ENCODE data around the gene CKMT2. TPM values are rescaled to one million over a fixed set of nuclear protein-coding genes. Genes with fewer than 3 reads are reported as not detected.

Gene CKMT2
- total RNA-seq, 1 experiment from 2014 or later, result 1.8 TPM

DNA sequence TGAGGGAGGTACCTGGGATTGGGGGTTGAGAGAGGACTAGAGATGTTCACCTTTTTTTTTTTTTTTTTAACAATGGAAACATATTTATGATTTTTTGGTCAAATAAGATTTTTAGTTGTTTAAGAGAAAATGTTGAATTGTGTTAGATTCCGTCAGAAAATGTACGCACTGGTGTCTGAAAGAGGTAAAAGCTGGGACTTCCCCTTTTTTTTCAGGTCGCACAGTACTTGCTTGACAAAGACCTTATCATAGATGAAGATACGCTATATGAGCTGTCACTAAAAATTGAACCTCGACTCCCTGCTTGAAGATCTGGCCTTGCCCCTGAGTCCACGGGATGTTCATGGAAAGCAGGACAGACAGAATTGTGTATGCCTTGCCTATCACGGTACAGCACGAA lies 7.7 kb upstream of the CKMT2 start:
- Mint-ChIP-seq H3K4me3 (no peak overlapping the region), H3K27me3 (ENCODE audit: low read depth) (no peaks in the 10 kb centered on the region), H3K36me3 (no peaks in the 10 kb centered on the region), H3K4me1 (0 out of 2 replicates have a peak, but pooled peaks cover 3% of the 10 kb centered on the region), H3K9me3 (no peaks in the 10 kb centered on the region), H3K27ac (no peak overlapping the region)
- ATAC-seq, result no peak
- TF ChIP-seq GABPB1 (CRISPR knock-in tag; IDR thresholded peaks at IDR 0.05) (no peak), NFYB (CRISPR knock-in tag; conservative IDR thresholded peaks at IDR 0.05; ENCODE audit: low read depth) (no peak), RORB (CRISPR knock-in tag; IDR thresholded peaks at IDR 0.05) (no peak), PRRX2 (CRISPR knock-in tag; IDR thresholded peaks at IDR 0.05) (no peak), SMAD3 (CRISPR knock-in tag; IDR thresholded peaks at IDR 0.05; ENCODE audit: borderline replicate concordance) (no peak), OVOL2 (CRISPR knock-in tag; IDR thresholded peaks at IDR 0.05; ENCODE audit: borderline replicate concordance) (no peak), SMAD4 (CRISPR knock-in tag; IDR thresholded peaks at IDR 0.05) (no peak), IRF2 (CRISPR knock-in tag; IDR thresholded peaks at IDR 0.05; ENCODE audit: borderline replicate concordance, low read depth) (no peak), ZNF423 (CRISPR knock-in tag; IDR thresholded peaks at IDR 0.05) (no peak)
- TF ChIP-seq, protein P1, sequence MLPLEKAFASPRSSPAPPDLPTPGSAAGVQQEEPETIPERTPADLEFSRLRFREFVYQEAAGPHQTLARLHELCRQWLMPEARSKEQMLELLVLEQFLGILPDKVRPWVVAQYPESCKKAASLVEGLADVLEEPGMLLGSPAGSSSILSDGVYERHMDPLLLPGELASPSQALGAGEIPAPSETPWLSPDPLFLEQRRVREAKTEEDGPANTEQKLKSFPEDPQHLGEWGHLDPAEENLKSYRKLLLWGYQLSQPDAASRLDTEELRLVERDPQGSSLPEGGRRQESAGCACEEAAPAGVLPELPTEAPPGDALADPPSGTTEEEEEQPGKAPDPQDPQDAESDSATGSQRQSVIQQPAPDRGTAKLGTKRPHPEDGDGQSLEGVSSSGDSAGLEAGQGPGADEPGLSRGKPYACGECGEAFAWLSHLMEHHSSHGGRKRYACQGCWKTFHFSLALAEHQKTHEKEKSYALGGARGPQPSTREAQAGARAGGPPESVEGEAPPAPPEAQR (CRISPR knock-in tag; IDR thresholded peaks at IDR 0.05), result no peak
- ChIA-PET POLR2A (no interaction called here), CTCF (no interaction called here)
- no peak for DNase-seq (ENCODE audit: low spot score)

DNA sequence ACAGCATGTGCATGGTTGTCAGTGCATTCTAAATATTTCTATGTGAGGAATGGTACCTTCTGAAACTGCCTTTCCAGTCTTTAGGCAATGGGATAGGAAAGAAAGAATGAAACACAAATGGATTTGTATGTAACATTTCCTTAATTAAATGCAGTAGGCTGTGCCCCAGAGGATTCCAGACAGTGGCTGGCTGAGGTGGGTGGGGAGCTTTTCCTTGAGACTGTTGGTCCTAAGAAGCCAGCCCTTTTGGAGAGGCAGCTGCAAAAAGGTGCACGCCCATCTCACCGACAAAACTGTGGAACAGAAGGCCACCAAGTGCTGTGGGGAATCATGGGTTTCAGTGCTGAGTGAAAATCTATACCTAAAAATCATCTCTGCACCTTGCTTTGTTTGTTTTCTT lies 6.8 kb upstream of the CKMT2 start:
- ATAC-seq (no peak), DNase-seq (ENCODE audit: low spot score) (no peak)
- H3K4me1 Mint-ChIP-seq, result 0 out of 2 replicates have a peak, but pooled peaks cover 3% of the 10 kb centered on the region
- ChIA-PET POLR2A (no interaction called here), CTCF (no interaction called here)
- no peak overlapping the region for H3K4me3 Mint-ChIP-seq
- H3K27ac Mint-ChIP-seq, result no peak overlapping the region
- no peaks in the 10 kb centered on the region for H3K27me3 Mint-ChIP-seq (ENCODE audit: low read depth)
- no peaks in the 10 kb centered on the region for H3K9me3 Mint-ChIP-seq
- no peaks in the 10 kb centered on the region for H3K36me3 Mint-ChIP-seq
- TF ChIP-seq NFE2L1 (CRISPR knock-in tag; IDR thresholded peaks at IDR 0.05), result no peak
- TF ChIP-seq OVOL2 (CRISPR knock-in tag; IDR thresholded peaks at IDR 0.05; ENCODE audit: borderline replicate concordance), result no peak
- TF ChIP-seq, protein P2, sequence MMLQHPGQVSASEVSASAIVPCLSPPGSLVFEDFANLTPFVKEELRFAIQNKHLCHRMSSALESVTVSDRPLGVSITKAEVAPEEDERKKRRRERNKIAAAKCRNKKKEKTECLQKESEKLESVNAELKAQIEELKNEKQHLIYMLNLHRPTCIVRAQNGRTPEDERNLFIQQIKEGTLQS (CRISPR knock-in tag; conservative IDR thresholded peaks at IDR 0.05), result no peak
- no peak for TF ChIP-seq TCF7 (CRISPR knock-in tag; IDR thresholded peaks at IDR 0.05; ENCODE audit: low read depth)
- TF ChIP-seq NR2C2 (CRISPR knock-in tag; IDR thresholded peaks at IDR 0.05), result no peak
- TF ChIP-seq, protein P3, sequence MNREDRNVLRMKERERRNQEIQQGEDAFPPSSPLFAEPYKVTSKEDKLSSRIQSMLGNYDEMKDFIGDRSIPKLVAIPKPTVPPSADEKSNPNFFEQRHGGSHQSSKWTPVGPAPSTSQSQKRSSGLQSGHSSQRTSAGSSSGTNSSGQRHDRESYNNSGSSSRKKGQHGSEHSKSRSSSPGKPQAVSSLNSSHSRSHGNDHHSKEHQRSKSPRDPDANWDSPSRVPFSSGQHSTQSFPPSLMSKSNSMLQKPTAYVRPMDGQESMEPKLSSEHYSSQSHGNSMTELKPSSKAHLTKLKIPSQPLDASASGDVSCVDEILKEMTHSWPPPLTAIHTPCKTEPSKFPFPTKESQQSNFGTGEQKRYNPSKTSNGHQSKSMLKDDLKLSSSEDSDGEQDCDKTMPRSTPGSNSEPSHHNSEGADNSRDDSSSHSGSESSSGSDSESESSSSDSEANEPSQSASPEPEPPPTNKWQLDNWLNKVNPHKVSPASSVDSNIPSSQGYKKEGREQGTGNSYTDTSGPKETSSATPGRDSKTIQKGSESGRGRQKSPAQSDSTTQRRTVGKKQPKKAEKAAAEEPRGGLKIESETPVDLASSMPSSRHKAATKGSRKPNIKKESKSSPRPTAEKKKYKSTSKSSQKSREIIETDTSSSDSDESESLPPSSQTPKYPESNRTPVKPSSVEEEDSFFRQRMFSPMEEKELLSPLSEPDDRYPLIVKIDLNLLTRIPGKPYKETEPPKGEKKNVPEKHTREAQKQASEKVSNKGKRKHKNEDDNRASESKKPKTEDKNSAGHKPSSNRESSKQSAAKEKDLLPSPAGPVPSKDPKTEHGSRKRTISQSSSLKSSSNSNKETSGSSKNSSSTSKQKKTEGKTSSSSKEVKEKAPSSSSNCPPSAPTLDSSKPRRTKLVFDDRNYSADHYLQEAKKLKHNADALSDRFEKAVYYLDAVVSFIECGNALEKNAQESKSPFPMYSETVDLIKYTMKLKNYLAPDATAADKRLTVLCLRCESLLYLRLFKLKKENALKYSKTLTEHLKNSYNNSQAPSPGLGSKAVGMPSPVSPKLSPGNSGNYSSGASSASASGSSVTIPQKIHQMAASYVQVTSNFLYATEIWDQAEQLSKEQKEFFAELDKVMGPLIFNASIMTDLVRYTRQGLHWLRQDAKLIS (CRISPR knock-in tag; IDR thresholded peaks at IDR 0.05; ENCODE audit: borderline replicate concordance), result no peak
- TF ChIP-seq FOXJ3 (CRISPR knock-in tag; IDR thresholded peaks at IDR 0.05; ENCODE audit: borderline replicate concordance), result no peak
- TF ChIP-seq SOX15 (CRISPR knock-in tag; IDR thresholded peaks at IDR 0.05), result no peak
- TF ChIP-seq, protein P4, sequence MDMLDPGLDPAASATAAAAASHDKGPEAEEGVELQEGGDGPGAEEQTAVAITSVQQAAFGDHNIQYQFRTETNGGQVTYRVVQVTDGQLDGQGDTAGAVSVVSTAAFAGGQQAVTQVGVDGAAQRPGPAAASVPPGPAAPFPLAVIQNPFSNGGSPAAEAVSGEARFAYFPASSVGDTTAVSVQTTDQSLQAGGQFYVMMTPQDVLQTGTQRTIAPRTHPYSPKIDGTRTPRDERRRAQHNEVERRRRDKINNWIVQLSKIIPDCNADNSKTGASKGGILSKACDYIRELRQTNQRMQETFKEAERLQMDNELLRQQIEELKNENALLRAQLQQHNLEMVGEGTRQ (CRISPR knock-in tag; IDR thresholded peaks at IDR 0.05), result no peak
- TF ChIP-seq, protein P5, sequence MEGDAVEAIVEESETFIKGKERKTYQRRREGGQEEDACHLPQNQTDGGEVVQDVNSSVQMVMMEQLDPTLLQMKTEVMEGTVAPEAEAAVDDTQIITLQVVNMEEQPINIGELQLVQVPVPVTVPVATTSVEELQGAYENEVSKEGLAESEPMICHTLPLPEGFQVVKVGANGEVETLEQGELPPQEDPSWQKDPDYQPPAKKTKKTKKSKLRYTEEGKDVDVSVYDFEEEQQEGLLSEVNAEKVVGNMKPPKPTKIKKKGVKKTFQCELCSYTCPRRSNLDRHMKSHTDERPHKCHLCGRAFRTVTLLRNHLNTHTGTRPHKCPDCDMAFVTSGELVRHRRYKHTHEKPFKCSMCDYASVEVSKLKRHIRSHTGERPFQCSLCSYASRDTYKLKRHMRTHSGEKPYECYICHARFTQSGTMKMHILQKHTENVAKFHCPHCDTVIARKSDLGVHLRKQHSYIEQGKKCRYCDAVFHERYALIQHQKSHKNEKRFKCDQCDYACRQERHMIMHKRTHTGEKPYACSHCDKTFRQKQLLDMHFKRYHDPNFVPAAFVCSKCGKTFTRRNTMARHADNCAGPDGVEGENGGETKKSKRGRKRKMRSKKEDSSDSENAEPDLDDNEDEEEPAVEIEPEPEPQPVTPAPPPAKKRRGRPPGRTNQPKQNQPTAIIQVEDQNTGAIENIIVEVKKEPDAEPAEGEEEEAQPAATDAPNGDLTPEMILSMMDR (IDR thresholded peaks at IDR 0.05), result no peak
- TF ChIP-seq, protein P6, sequence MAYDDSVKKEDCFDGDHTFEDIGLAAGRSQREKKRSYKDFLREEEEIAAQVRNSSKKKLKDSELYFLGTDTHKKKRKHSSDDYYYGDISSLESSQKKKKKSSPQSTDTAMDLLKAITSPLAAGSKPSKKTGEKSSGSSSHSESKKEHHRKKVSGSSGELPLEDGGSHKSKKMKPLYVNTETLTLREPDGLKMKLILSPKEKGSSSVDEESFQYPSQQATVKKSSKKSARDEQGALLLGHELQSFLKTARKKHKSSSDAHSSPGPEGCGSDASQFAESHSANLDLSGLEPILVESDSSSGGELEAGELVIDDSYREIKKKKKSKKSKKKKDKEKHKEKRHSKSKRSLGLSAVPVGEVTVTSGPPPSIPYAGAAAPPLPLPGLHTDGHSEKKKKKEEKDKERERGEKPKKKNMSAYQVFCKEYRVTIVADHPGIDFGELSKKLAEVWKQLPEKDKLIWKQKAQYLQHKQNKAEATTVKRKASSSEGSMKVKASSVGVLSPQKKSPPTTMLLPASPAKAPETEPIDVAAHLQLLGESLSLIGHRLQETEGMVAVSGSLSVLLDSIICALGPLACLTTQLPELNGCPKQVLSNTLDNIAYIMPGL (CRISPR knock-in tag; IDR thresholded peaks at IDR 0.05), result no peak
- TF ChIP-seq KAT7 (CRISPR knock-in tag; IDR thresholded peaks at IDR 0.05; ENCODE audit: borderline replicate concordance), result no peak
- TF ChIP-seq ESRRA (CRISPR knock-in tag; IDR thresholded peaks at IDR 0.05; ENCODE audit: borderline replicate concordance), result no peak
- no peak for TF ChIP-seq RELA (CRISPR knock-in tag; IDR thresholded peaks at IDR 0.05; ENCODE audit: borderline replicate concordance)
- TF ChIP-seq, protein P7, sequence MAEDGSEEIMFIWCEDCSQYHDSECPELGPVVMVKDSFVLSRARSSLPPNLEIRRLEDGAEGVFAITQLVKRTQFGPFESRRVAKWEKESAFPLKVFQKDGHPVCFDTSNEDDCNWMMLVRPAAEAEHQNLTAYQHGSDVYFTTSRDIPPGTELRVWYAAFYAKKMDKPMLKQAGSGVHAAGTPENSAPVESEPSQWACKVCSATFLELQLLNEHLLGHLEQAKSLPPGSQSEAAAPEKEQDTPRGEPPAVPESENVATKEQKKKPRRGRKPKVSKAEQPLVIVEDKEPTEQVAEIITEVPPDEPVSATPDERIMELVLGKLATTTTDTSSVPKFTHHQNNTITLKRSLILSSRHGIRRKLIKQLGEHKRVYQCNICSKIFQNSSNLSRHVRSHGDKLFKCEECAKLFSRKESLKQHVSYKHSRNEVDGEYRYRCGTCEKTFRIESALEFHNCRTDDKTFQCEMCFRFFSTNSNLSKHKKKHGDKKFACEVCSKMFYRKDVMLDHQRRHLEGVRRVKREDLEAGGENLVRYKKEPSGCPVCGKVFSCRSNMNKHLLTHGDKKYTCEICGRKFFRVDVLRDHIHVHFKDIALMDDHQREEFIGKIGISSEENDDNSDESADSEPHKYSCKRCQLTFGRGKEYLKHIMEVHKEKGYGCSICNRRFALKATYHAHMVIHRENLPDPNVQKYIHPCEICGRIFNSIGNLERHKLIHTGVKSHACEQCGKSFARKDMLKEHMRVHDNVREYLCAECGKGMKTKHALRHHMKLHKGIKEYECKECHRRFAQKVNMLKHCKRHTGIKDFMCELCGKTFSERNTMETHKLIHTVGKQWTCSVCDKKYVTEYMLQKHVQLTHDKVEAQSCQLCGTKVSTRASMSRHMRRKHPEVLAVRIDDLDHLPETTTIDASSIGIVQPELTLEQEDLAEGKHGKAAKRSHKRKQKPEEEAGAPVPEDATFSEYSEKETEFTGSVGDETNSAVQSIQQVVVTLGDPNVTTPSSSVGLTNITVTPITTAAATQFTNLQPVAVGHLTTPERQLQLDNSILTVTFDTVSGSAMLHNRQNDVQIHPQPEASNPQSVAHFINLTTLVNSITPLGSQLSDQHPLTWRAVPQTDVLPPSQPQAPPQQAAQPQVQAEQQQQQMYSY (CRISPR knock-in tag; IDR thresholded peaks at IDR 0.05), result no peak

Measured in WTC11 (cell line).